Vagina (tissue), 2 donors: ENCODE results near the gene GSTM4.

Experiments used
- POLR2A ChIP-seq, 2 donors: fragments of 450-650 bp; IDR thresholded peaks; one replicate each; pipeline ENCODE4 v1.6.1; 2017; ENCODE audit warnings: antibody characterized with exemption in 2 of 2, mild to moderate bottlenecking in 2 of 2, moderate library complexity in 2 of 2
- POLR2AphosphoS5 ChIP-seq, 2 donors: sonication (generic); formaldehyde crosslinking; IDR thresholded peaks; one replicate each; pipeline ENCODE4 v1.9.0; 2017; ENCODE audit warnings: antibody characterized with exemption in 2 of 2, mild to moderate bottlenecking in 2 of 2, low read depth in 1 of 2; ENCODE audit not compliant: insufficient read depth in 1 of 2
- TF ChIP-seq, protein P1 (sequence below), 3 experiments: fragments of 450-650 bp in 2 of 3; fragments of 200-600 bp in 1 of 3; sonication (generic) in 1 of 3; IDR thresholded peaks; one replicate each; pipeline ENCODE4 v1.5.1; 2017 to 2019; ENCODE audit warnings: antibody characterized with exemption in 3 of 3, mild to moderate bottlenecking in 2 of 3, moderate library complexity in 2 of 3

DNA sequence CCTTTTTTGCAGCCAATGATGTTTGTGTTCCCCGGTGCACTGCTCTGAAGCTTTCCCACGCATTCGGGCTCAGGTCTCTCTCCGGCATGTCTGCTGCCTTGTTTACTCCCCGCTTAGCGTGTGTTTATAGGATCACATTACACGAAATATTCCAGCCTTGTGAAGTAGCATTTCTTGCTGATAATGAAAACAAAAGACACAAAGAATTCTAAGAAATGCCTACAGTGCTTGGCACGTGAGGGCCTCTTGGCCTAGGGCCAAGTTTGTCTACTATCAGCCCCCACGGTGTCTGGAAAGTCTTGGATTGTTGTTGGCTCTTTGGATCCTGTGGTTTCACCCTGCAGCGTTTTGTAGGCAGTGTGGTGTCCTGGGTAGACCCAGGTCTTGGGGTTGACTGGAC lies 11.2 kb upstream of the GSTM4 start:
- TF ChIP-seq, protein P1, sequence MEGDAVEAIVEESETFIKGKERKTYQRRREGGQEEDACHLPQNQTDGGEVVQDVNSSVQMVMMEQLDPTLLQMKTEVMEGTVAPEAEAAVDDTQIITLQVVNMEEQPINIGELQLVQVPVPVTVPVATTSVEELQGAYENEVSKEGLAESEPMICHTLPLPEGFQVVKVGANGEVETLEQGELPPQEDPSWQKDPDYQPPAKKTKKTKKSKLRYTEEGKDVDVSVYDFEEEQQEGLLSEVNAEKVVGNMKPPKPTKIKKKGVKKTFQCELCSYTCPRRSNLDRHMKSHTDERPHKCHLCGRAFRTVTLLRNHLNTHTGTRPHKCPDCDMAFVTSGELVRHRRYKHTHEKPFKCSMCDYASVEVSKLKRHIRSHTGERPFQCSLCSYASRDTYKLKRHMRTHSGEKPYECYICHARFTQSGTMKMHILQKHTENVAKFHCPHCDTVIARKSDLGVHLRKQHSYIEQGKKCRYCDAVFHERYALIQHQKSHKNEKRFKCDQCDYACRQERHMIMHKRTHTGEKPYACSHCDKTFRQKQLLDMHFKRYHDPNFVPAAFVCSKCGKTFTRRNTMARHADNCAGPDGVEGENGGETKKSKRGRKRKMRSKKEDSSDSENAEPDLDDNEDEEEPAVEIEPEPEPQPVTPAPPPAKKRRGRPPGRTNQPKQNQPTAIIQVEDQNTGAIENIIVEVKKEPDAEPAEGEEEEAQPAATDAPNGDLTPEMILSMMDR (IDR thresholded peaks at IDR 0.05), result no peak
- TF ChIP-seq POLR2A (IDR thresholded peaks at IDR 0.05), result no peak
- TF ChIP-seq POLR2AphosphoS5 (IDR thresholded peaks at IDR 0.05; ENCODE audit: insufficient read depth in 1 of 2, low read depth in 1 of 2), result no peak
